ENCODE data around the gene MEF2D. TPM values are rescaled to one million over a fixed set of nuclear protein-coding genes. Genes with fewer than 3 reads are reported as not detected.

The MEF2D gene
- total RNA-seq: 21.6 and 29.4 TPM in 2 replicates

DNA sequence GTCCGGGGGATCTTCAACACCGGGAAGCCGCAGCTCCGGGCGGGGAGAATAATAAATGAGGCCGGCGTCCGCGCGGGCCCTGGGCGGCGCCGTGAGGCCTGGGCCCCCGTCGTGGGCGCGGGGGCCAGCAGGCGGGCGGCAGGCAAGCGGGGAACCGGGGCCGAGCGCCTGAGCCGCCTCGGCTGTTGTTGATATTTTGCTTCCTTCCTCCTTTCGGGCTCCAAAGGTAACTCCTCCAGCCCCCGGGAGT, at the start of gene MEF2D:
Gene MEF2D, minus strand, starts transcription at position 233 of the 250 bp plus-strand sequence. CDS start 17,483 bp downstream, outside the sequence.

Small RNA genes lying within 50 kb of the gene (small RNA-seq; reads per million reads assigned to genes)
- gene MIR9-1 (not detected), gene RF00019 (not detected)

Other genes starting within 250 kb of the MEF2D start
- gene SMG5, start 217.9 kb downstream of the MEF2D start, total RNA-seq: 72.8 and 73.3 TPM in 2 replicates
- 0.98 and 1.9 TPM in 2 replicates for gene TMEM79, start 216.4 kb downstream of the MEF2D start, total RNA-seq
- gene GLMP, start 205.1 kb downstream of the MEF2D start, total RNA-seq: 54.7 and 83.6 TPM in 2 replicates
- gene VHLL, start 201.5 kb downstream of the MEF2D start, total RNA-seq: 0.33 TPM in 1 of 2 replicates, not detected in the other
- 523 and 571 TPM in 2 replicates for gene CCT3, start 162.5 kb downstream of the MEF2D start, total RNA-seq
- 0.65 TPM in 1 of 2 replicates, not detected in the other for gene TSACC, start 162.2 kb downstream of the MEF2D start, total RNA-seq
- not detected in 2 replicates for gene RHBG, start 131.6 kb downstream of the MEF2D start, total RNA-seq
- 19.6 and 21.5 TPM in 2 replicates for gene IQGAP3, start 71.8 kb upstream of the MEF2D start, total RNA-seq
- gene TTC24, start 78.9 kb upstream of the MEF2D start, total RNA-seq: not detected in 2 replicates
- gene NAXE, start 91.0 kb upstream of the MEF2D start, total RNA-seq: 73.1 and 110 TPM in 2 replicates
- gene GPATCH4, start 100.7 kb upstream of the MEF2D start, total RNA-seq: 20.6 and 26.7 TPM in 2 replicates
- not detected in 2 replicates for gene HAPLN2, start 118.6 kb upstream of the MEF2D start, total RNA-seq
- gene BCAN, start 141.3 kb upstream of the MEF2D start, total RNA-seq: 0.10 TPM in 1 of 2 replicates, not detected in the other
- gene NES, start 176.6 kb upstream of the MEF2D start, total RNA-seq: 81.7 and 150 TPM in 2 replicates
- 0.65 TPM in 1 of 2 replicates, not detected in the other for gene CRABP2, start 204.8 kb upstream of the MEF2D start, total RNA-seq
- 7.0 and 14.7 TPM in 2 replicates for gene METTL25B, start 227.7 kb upstream of the MEF2D start, total RNA-seq
- 34.0 and 45.1 TPM in 2 replicates for gene ISG20L2, start 228.0 kb upstream of the MEF2D start, total RNA-seq
- gene MRPL24, start 240.3 kb upstream of the MEF2D start, total RNA-seq: 29.1 and 34.1 TPM in 2 replicates

Data from vein endothelial cell (primary cell).